ENCODE measurements around the gene PDE4D.
"Not testable (repeated sequence)": the region's sequence is repeated elsewhere in the genome, so short reads cannot be mapped to it uniquely, and the experiment has no call there.

The PDE4D gene

DNA sequence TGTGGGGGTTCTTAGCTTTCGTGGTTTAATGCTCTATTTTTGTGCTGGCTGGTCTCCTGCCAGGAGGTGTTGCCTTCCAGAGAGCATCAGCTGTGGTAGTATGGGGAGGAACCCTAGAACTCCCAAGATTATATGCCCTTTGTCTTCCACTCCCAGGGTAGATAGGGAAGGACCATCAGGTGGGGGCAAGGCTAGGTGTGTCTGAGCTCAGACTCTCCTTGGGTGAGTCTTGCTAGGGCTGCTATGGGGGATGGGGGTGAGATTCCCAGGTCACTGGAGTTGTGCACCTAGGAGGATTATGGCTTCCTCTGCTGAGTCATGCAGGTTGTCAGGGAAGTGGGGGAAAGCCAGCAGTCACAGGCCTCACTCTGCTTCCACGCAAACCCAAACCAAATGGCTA is 584.8 kb downstream of the PDE4D start:
- DNase-seq = not testable (repeated sequence)

DNA sequence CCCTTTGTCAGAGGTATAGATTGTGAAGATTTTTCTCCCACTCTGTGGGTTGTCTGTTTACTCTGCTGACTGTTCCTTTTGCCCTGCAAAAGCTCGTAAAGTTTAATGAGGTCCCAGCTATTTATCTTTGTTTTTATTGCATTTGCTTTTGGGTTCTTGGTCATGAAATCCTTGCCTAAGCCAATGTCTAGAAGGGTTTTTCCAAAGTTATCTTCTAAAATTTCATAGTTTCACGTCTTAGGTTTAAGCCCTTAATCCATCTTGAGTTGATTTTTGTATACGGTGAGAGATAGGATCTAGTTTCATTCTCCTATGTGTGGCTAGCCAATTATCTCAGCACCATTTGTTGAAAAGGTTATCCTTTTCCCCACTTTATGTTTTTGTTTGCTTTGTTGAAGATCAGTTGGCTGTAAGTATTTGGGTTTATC is 590.2 kb downstream of the PDE4D start:
- not testable (repeated sequence) for DNase-seq

DNA sequence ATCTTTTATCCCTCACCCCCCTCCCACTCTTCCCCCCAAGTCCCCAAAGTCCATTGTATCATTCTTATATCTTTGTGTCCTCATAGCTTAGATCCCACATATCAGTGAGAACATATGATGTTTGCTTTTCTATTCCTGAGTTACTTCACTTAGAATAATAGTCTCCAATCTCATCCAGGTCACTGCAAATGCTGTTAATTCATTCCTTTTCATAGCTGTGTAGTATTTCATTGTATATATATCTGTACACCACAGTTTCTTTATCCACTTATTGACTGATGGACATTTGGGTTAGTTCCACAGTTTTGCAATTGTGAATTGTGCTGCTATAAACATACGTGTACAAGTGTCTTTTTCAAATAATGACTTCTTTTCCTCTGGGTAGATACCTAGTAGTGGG is 591.0 kb downstream of the PDE4D start:
- DNase-seq = not testable (repeated sequence)

DNA sequence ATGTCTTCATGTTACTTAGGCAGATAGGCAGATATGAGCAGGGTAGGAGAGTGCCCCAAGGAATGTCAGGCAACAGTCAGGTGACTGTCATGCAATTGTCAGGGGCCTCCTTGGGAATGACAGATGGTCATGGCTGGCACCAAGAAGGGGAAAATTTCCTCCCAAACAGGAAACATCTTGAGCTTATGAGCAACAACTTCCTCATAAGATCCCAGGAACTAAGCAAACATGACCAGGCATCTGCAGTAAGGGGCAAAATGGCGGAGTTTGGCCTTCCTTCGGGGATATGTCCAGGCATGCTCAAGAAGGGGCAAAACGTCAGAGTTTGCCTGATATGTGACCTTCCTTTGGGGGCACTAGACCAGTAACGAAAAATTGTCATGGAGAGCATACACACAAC is 591.8 kb downstream of the PDE4D start:
- no peak for DNase-seq

DNA sequence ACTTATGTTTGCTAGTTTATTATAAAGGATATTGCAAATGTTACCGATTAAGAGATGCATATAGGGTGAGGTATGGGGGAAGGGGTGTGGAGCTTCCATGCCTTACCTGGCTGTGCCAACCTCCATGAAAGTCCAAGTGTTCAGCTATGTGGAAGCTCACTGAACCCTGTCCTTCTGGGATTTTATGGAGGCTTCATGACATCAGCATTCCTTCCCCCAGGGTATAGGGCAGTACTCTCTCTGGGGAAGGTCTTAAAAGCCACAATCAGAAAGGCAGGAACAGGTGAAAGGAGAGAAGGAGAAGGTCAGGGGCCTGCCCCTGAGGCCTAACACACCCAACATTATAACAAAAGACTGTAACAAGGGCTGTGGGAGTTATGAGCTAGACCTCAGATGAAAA is 592.6 kb downstream of the PDE4D start:
- no peak for DNase-seq

DNA sequence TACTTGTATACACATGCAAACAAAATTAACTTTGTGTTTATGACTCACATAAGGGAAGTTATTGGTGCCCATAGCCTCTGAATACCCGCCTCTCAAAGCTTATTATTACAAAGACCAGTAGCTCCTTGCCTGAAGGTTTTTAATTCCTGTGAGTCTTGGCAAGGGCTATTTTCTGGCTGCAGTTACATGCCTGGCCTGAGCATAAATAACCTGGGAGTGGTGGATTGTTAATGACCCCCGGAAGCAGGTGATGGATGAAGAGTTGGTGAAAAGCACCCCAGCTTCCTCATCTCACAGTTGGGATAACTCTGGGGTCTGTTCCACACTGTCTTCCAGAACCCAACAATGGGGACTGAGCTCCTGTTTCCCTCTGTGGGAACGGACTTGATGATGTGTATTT is 594.5 kb downstream of the PDE4D start:
- no peak for DNase-seq

DNA sequence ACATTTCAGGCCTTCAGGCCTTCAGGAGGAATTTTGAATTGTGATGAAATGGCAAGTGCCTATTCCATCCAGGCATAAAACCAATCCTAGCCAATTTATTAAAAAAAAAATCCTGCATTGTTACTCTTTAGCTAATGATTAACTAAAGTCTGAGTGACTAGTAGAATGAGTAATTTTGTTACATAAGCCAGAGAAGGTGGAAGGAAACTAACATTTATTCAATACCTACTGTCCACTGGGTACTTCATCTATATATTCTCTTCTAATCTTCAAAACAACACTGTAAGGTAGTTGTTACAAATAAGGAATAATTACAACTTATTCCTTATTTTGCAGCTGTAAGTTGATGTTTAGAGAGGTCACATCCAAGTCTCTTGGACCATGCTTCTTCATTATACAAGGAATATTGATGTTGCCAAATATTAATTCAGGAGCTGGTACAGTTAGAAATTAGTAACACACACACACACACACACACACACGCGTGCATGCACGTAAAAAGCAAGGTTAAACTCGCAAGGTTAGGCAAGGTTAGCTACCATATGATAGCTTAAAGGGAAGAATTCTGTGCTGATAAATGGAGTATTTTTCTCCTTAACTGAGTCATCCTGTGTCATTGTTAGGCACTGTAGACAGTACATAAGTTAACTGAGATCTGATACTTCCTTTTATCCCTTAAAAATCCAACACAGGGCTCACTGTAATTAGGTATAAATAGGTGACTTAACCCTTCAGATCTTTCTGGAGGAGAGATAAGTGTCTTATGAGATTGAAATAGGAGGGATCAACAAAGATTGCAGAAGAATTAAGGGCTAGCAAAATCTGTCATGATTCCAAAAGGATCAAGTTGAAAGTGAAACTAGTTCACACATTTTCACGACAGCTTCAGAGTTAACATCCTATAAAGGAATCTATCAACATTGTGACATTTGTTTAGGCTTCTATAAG is 596.9 kb downstream of the PDE4D start:
- DNase-seq = no peak

DNA sequence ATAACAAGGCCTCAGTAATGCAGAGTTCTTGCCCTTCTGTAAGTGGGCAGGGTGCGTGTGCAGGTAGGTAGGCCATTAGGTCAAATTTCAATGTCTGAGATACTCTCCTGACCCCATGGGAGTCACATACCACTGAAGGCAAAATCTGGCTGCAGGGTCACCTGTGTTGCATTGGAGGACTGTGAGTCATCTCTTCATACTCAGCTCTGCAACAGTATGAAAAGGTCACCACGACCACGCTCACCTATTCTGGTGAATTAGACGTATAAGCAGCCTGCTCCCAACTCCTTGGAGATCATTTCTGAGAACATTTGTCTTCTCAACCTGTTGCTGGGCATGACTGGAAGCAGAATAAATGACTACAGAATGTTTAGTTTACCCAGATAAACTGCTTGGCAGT is 599.8 kb downstream of the PDE4D start:
- DNase-seq = no peak

DNA sequence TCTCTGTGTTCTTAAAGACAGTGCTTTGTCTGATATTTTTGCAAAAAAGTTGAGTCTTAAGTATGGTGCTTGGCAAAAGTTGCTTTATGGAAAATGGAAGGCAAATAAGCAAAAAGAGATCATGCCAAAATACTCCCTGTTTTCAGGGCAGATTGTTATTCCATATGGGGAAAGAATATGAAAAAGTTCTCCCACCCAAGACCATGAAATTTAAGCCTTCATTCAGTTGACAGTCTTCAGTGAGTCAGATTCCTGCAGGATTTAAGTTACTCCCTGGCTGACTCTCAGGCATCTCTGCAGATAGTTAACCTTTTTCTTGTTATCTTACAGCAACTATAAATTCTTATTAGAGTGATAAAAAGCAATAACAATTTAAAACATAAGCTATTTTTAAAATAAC is 601.6 kb downstream of the PDE4D start:
- no peak for DNase-seq

DNA sequence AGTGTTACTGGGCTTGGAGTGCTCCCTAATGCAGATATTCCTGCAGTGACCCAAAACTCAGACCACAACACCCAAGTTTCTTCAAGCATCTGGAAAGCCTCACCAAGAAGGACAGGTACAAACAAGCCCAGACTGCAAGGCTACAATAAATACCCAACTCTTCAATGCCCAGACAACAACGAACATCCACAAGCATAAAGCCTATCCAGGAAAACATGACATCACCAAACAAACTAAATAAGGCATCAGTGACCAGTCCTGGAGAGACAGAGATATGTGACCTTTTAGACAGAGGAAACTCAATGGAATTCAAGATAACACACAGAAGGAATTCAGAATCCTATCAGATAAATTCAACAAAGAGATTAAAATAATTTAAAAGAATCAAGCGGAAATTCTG is 605.6 kb downstream of the PDE4D start:
- DNase-seq = no peak

DNA sequence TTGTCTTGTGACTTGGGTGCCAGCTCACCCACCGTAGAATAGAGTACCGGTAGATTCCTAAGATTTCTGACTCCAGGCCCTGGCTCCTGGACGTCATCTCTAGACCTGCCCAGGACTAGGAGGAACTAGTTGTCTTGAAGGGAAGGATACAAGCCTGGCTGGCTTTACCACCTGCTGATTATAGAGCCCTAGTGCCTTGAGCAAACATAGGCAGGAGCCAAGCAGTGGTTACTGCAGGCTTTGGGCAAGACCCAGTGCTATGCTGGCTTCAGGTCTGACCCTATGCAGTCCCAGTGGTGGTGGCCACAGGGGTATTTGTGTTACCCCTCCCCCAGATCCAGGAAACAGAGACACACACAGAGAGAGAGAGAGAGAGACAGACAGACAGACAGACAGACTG is 606.2 kb downstream of the PDE4D start:
- DNase-seq = no peak

DNA sequence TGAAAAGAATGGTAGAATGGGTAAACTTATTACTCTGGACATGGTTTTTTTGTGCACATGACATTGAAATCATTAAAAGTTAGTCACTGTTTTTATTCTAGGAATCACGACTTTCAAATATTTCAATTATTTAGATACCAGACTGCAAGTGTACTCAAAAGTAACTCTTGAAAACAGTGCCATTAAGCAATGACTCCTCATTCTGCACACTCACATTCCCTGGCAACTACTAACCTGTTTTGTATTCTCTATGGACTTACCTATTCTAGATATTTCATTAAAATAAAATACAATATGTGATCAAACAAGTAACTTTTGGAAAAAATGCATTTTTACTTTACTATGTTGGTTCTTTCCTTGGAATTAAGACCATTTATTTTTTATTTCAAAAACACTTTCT is 607.0 kb downstream of the PDE4D start:
- no peak for DNase-seq

DNA sequence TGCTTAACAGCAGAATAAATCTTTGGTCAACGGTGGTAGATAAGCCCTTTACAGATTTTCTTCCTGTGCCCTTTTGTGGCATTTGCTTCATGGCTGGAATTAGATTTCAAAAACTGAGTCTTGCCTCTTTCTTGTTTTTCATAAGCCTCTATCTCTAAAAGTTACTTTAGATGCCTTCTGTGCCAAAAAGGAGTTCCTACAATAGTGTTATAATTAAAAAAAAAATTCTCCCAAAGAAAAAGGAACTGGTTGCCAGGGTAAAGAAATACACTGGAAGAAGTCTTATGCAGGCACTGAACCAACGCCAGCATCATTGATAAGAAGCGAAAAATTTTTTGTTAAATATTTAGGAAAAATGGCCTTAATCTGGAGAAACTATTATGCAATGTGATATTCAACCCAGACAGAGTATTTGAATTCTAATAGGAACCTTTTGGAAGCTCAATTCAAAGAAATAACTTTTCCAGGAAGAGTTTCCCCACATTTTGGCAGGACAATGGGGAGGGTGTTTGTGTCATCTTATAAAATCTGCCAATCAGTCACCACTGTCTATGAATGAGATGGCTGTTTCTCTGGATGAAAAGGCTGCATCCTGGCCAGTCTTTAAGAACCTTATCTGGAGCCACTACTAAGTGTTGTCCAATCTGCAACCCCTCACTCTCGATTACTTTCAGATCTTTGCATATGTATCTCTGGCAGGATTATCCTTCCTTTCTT is 608.1 kb downstream of the PDE4D start:
- no peak for DNase-seq

DNA sequence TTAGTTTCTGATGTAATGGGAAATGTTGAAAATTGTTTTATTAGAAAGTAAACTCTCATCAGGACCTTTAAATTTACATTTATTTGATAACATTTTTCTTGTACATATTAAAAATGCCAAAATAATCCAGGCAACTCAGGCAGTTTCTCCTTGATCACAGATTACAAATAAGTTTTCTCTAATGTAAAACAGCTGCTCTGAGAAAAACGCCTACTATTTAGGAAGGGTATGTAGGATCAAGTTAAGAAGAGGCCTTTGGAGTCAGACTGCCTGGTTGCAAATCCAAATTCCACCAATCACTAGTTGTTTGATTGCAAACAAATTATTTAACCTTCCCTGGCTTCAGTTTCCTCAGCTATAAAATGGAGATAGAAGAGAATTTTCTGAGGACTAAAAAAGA is 610.8 kb downstream of the PDE4D start:
- DNase-seq = no peak

DNA sequence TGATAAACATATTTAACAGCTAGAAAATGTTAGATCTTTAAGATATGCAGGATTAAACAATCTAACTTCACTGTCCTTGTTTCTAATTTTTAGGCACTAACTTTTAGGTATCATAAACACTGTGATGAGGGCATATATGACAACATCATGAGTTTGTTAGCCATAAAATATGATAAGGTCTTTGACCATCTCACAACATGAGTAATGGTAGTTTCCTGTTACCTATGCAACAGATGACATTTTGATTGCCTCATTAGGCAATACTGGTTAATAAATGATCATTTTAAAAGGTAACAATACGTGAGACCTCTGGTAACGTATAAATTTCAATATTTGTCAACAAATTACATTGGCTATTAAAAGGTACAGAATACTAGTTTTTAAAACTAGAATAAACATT is 613.5 kb downstream of the PDE4D start:
- DNase-seq = no peak

DNA sequence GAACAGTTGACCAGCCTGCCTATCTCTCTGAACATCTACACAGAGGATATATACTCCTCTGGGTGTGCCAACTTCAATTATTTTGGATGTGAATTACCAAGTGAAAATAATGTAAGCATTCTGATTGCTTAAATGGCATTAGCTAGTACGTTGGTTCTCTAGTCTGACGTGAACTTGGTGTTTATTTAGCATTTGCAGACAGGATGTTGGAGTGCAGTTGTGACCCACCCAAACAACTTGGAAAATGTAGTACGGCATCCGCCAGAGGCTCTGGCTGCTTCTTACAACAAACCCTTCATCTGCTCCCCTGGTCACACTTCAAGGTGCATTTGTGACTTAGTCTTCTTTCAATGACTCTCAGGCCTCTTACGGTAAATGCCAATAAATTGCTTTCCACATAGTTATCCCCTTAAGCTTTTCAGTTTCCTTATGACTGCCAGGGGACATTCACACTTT is 616.6 kb downstream of the PDE4D start:
- no peak for DNase-seq

DNA sequence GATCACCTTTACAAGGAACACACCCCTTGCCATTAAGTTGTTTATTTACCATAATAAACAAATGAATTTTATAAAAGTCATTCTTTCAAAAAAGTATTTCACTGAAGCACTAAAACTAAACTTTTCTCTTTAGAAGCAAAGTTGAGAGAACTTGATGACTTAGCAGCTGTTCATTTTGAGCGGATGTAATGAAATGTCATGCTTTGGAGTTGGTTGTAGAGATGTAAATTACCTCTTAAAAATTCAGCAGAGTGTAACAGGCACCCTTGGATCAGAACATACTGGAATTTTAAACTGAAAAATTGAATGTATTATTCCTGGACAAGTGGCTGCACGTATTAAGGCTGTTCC is 617.2 kb downstream of the PDE4D start:
- no peak for DNase-seq

DNA sequence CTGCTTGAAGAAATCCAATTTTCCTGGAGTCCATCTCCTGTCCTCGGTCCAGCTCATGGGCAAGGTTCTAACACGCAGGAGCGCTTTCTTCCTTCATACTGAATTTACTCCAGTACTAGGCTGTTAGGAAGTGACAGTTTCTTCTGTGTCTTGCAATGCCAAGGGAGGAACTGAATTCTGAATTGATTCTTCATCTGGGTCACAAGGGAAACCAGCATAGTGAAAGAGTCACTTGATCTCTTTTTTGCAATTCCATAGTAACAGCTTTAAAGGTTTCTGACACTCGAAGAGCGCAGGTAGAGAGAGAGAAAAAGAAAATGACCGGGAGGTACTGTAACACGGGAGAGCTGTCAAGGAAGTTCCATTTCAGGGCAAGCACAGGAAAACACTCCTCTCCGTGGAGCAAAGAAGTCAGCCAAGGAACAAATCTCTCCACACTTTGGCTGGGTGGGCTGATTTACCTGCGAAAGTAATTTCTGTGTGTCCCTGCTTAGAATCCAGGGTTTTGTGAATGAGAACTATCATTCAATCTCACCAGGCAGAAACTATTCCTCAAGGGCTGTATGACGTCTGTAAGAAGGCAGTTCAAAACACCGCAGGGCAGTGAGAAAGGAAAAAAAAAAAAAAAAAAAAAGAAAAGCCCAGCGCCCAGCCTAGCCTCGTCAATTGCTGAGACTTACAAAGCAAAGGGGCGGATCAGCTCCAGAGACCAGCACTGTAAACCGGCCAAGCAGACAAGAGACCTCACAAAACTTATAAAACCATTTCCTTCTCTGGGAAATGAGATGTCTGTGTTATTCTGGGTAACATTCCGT is 617.8 kb downstream of the PDE4D start:
- no peak for DNase-seq

DNA sequence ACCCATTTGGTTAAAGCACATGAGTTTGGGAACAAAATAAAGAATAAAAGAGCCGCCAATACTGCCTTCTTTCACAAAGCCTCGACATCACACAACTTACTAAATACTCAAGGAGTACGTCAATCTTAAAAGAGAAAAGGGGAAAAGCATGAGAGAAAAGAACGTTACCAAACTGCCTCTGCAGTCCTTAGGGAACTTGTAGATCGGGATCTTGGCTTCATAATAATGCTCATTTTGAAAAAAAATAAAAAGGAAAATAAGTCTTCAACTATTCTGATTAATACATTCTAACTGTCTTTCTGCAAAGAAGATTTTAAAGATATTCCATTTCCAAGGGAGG is 618.4 kb downstream of the PDE4D start:
- DNase-seq = no peak

DNA sequence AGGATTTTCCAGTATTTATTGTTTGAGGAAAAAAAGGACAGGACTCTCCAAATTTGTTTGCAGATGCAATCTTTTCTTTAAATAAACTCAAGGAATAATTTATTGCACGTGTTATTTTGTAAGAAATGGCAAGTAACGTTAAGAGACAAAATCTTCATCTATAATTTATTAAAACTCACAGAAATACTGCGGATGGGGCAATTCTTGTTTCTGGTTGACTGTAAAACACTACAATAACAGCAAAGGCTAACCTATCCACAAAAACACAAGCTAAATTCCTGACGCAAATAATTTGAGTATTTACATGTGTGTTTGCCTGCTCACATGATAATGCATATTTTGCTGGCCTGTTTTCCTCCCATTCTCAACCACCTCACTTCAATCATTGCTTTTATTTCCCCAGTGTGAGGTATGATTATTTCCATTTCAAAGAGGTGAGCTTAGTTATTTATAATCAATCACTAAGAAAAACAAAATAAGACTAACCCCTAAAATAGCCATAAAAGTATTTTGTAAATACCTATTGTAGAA is 619.4 kb downstream of the PDE4D start:
- no peak for DNase-seq

DNA sequence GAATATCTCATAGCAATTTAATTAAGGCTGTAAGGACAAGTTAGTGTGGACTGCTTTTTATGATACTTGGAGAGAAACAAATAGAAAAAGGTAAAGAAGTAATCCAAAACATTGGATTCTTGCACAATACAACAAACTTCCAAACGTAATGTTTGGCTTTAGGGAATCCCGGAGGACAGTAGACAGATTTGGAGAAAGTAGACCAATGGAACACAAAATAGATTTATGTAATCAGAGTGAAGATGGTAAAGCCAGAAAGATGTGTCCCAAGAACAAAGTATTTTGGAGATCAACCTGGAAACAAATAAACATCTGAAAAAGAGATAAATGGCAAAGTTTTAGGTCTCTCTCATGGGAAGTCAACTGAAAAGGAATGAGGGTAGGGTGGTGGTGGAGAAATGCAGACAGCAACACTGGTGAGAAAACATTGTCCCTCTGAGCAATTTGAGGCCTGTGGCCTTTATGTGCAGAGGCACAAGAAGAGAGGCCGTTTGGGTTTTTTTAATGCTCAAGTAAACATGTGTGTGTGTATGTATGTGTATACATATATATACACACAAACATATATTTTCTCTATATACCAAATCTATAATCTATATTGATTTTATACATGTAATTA is 620.6 kb downstream of the PDE4D start:
- no peak for DNase-seq

DNA sequence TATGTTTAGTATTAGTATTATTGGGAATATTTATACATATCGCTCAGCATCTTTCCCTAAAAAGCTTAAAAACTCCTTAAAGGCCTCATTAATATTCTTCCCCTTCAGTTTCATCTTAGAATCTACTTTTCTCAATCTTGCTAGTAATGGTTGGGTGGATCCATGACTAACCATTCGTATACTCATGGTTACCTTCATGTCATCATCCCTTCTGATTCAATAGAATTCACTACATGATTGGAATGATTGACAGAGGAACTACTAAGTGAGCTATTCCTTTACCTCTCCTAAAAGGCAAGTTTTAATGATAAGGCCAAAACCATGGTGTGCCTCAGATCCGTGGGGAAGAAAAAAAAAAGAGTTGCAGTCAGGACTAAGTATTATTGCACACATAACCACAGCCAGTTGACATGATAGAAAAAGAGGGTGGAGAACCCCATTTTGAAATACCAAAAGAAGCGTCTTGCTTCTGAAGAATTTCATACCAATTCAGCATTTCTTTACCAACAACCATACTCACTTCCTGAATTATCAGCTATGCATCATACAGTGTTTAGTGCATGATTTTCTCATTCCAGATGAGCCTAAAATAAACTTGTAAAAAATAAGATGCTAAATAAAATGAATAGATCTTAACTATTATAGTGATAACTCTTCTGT is 624.6 kb downstream of the PDE4D start:
- DNase-seq = no peak

Data from COR-L47 (cell line).